Ovary (tissue), 9 donors: Measurements from ENCODE around the gene URGCP. TPM values are rescaled to one million over a fixed set of nuclear protein-coding genes. Genes with fewer than 3 reads are reported as not detected.

Source experiments
- DNase-seq, 5 donors: peaks; one replicate each; pipeline ENCODE4 v3.0.0-alpha.2; 2019 to 2020
- H3K27ac ChIP-seq, 2 donors: fragments of 200-600 bp; one replicate each; pipeline versions ENCODE4 v1.5.1 to v1.8.0; 2019 to 2022
- H3K27me3 ChIP-seq: fragments of 200-600 bp; one replicate; pipeline ENCODE4 v1.8.0; 2022
- H3K36me3 ChIP-seq: fragments of 200-600 bp; sonication (generic); one replicate; pipeline ENCODE4 v1.5.1; 2019
- H3K4me1 ChIP-seq: one replicate; pipeline ENCODE4 v1.8.1; 2013; ENCODE audit warnings: mild to moderate bottlenecking, moderate library complexity; ENCODE audit not compliant: insufficient read depth
- H3K4me3 ChIP-seq: fragments of 200-600 bp; sonication (generic); one replicate; pipeline ENCODE4 v1.5.1; 2017
- H3K9me3 ChIP-seq, 2 donors: fragments of 200-600 bp in 1 of 2; sonication (generic) in 1 of 2; one replicate each; pipeline versions ENCODE4 v1.5.1 to v1.8.1; 2013 to 2019; ENCODE audit warnings: mild to moderate bottlenecking in 1 of 2, moderate library complexity in 1 of 2
- EP300 ChIP-seq: sonication (generic); formaldehyde crosslinking; IDR thresholded peaks from one replicate; pipeline ENCODE4 v1.6.1; 2017; ENCODE audit warnings: antibody characterized with exemption
- POLR2A ChIP-seq: fragments of 450-650 bp; IDR thresholded peaks from one replicate; pipeline ENCODE4 v1.6.1; 2017; ENCODE audit warnings: antibody characterized with exemption, mild to moderate bottlenecking, moderate library complexity
- WGBS, 3 donors: extraction: QIAGEN DNeasy Blood & Tissue Kit in 1 of 3; methylation state at CpG; one replicate each; pipeline versions ENCODE4 v1.1.5 to v1.1.7; 2013 to 2017; 5-methylcytosine and 5-hydroxymethylcytosine counted together
- intact Hi-C, 4 donors: fragments of 100-400 bp; cut with DNase I; formaldehyde crosslinking; loops; one replicate each; pipeline versions ENCODE4 v1.11.0 to v1.15.1; 2022 to 2023
- polyA plus RNA-seq, 2 donors: library from polyadenylated mRNA; stranded (reverse); fragments of 200-250 nt in 1 of 2; fragments of 350-450 nt in 1 of 2; fragmentation: Illumina TruSeq in 1 of 2; extraction: RNeasy Lipid Tissue Mini Kit (QIAGEN cat#74804) in 1 of 2; gene quantifications; one replicate each; pipeline ENCODE4 v1.2.3, GENCODE V29; 2013 to 2014
- total RNA-seq, 7 donors: library from RNA; depleted of rRNA in 2 of 7; stranded (reverse); fragments of >200 nt in 2 of 7; fragmentation: NEBNext Ultra II Directional in 3 of 7; extraction: Animal tissue kit (Norgen Biotek cat#: 25700) in 3 of 7; gene quantifications; one replicate each; pipeline versions ENCODE4 v1.1.0 to v1.2.4, GENCODE V29; 2016 to 2023
- TF ChIP-seq, protein P1 (sequence below), 3 donors: fragments of 450-650 bp in 2 of 3; fragments of 200-600 bp in 1 of 3; IDR thresholded peaks; one replicate each; pipeline versions ENCODE4 v1.5.1 to v1.8.0; 2016 to 2022; ENCODE audit warnings: antibody characterized with exemption in 3 of 3, mild to moderate bottlenecking in 1 of 3
- donor health status: DM: no; HTN: no; CAD: no; lungs with moderate emphysema.
- donor health status: DM: no; HTN: no; CAD: no.
- donor health status: Bipolar disorder and iron deficiency.
- donor health status: DM: yes; HTN: yes; CAD: no.
- donor health status: DM: no; HTN: no; CAD: no.
- donor health status: DM: yes; HTN: yes; CAD: no.

Gene URGCP
- total and polyA plus RNA-seq, 9 donors, result 19.3 to 55.1 (median 38.8) TPM

DNA sequence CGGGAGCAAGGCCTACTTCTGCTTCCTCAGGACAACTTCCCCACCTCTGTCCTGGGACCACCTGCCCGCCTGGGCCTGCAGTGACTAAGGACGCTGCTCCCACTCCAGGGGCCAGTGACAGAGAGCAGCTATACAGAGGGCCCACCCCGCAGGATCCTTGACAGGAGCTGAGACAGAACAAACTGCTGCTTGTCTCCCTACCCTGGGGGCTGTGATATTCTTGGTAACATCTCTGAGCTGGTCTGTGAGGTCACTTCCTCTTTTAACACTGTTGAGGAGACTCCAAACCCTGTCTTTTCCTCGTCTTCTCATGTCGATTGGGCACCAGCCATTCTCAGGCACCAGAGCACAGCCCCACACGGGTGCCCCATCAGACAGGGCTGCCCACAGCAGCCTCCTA is 30.2 kb downstream of the URGCP start:
- Histone ChIP-seq H3K27me3 (no peaks in the 10 kb centered on the region), H3K4me1 (no peaks in the 10 kb centered on the region), H3K27ac (no peak overlapping the region), H3K9me3 (no peaks in the 10 kb centered on the region), H3K36me3 (no peaks in the 10 kb centered on the region), H3K4me3 (no peak overlapping the region)
- no peak for DNase-seq
- intact Hi-C loops, result no loop called here
- 85 to 92% (median 89%) methylated on average over 7 of the region's 7 CpGs for WGBS, 3 donors
- TF ChIP-seq POLR2A (no peak), EP300 (no peak)

DNA sequence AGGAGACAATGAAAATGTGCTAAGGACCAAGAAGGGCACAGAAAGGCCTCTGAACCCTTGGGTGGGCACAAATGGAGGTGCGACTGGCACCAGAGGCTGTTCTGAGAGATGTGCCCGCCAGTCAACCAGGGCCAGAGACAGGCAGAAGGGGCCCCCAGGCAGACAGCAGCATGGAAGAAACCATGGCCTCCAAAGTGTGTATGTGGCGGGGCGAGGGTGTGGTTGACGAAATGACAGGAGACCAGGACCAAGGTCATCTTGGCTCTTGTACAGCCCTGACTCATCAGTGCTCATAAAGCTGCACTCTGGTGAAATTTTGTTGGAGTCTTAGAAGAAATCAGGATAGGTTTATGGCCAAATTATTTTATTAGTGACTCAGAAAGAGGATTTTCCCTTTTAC is 33.1 kb downstream of the URGCP start:
- peaks cover 1% of the 10 kb centered on the region for H3K4me1 ChIP-seq
- intact Hi-C loops, result no loop called here
- no peak overlapping the region for H3K27ac ChIP-seq
- TF ChIP-seq, protein P1, sequence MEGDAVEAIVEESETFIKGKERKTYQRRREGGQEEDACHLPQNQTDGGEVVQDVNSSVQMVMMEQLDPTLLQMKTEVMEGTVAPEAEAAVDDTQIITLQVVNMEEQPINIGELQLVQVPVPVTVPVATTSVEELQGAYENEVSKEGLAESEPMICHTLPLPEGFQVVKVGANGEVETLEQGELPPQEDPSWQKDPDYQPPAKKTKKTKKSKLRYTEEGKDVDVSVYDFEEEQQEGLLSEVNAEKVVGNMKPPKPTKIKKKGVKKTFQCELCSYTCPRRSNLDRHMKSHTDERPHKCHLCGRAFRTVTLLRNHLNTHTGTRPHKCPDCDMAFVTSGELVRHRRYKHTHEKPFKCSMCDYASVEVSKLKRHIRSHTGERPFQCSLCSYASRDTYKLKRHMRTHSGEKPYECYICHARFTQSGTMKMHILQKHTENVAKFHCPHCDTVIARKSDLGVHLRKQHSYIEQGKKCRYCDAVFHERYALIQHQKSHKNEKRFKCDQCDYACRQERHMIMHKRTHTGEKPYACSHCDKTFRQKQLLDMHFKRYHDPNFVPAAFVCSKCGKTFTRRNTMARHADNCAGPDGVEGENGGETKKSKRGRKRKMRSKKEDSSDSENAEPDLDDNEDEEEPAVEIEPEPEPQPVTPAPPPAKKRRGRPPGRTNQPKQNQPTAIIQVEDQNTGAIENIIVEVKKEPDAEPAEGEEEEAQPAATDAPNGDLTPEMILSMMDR (IDR thresholded peaks at IDR 0.05), result no peak
- no peak for TF ChIP-seq POLR2A
- no peak for TF ChIP-seq EP300
- DNase-seq, result peak in 3 of 5 donors; percentile 27 to 65 (median 40)
- no peaks in the 10 kb centered on the region for H3K9me3 ChIP-seq
- 82 to 88% (median 87%) methylated on average over 5 of the region's 5 CpGs for WGBS, 3 donors
- no peaks in the 10 kb centered on the region for H3K27me3 ChIP-seq
- H3K4me3 ChIP-seq, result no peak overlapping the region
- no peaks in the 10 kb centered on the region for H3K36me3 ChIP-seq

DNA sequence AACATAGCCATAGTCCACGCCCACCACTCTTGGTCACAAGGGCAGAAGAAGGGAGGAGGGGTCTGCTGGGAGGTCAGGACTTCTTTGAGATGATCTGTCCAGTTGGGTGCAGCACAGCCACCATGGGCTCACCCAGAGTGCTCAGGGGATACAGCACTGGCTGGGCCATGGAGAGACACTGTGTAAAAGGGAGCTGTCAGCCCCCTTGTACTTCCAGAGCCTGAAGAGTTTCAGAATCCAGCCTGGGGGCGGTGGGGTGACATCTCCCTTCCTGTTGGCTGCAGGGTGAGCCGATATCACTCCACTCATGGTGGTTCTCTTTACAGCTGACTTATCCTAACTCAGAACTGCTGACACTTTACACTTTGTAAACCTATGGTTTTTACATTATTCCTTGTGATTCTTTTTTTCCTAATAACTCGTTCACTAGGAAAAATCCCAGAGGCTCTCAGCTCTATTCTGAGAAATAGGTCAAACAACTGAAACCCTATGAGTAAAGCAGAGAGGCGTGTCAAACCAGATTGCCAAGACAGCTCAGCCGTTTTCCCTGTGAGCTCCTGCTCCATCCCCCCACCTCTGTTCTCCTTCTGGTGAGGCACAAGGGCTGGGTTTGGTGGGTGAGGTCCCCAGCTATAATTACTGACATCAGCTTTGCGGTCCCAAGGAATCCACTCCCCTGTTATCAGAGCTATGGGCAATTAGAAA is 33.8 kb downstream of the URGCP start:
- no peak overlapping the region for H3K27ac ChIP-seq

DNA sequence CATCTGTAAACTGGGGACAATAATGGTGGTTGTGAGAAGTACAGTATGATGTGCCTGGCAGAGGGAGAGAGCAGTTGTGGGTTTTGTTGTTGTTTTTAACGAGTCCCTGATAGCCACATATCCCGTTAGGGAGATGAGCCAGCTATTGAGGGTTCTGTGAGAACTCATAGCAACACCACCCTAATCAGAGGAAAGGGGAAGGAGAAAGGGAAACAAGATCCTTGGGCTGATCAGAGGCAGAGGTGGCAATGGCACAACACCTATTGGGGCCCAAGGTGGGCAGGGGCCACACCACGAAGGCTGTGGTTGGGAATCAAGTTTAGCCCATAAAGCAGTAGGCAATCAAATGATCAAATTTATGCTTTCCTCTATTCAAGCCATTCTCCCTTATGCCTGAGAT is 35.3 kb downstream of the URGCP start:
- Histone ChIP-seq H3K36me3 (no peaks in the 10 kb centered on the region), H3K4me3 (no peak overlapping the region), H3K27ac (no peak overlapping the region), H3K4me1 (peaks cover 1% of the 10 kb centered on the region), H3K9me3 (no peaks in the 10 kb centered on the region), H3K27me3 (no peaks in the 10 kb centered on the region)
- TF ChIP-seq, protein P1 (IDR thresholded peaks at IDR 0.05), result no peak
- 69 to 82% (median 73%) methylated on average over 3 of the region's 3 CpGs for WGBS, 3 donors
- DNase-seq, result no peak
- intact Hi-C loops, result no loop called here

More for the DNA sequence above, 33.8 kb downstream of the URGCP start:
- Histone ChIP-seq H3K4me3 (no peak overlapping the region), H3K4me1 (peaks cover 1% of the 10 kb centered on the region), H3K9me3 (no peaks in the 10 kb centered on the region), H3K27me3 (no peaks in the 10 kb centered on the region), H3K36me3 (no peaks in the 10 kb centered on the region)
- intact Hi-C loops, result no loop called here
- WGBS, 3 donors, result 16 to 25% (median 20%) methylated on average over 7 of the region's 7 CpGs
- DNase-seq, result peak in 2 of 5 donors; percentile 41 to 59
- TF ChIP-seq POLR2A, result no peak
- TF ChIP-seq EP300, result no peak
- TF ChIP-seq, protein P1 (IDR thresholded peaks at IDR 0.05), result no peak

DNA sequence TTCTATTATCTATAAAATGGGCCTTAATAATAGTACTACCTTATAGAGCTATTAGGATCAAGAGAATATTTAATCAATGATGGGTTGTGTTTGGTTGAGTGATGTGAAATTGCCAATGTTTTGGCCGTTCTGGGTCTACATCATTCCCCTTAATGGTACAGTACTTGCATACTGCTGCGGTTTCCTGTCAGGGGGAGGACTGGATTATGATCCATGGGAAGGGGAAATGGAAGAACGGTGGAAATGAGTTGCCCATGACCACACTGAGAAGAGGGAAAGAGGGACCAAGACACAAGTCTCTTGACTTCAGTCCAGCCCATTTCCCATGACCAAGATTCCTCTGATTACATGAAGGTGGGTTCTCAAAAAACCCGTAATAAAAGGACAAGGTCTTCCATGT is 36.1 kb downstream of the URGCP start:
- intact Hi-C loops, result no loop called here
- TF ChIP-seq EP300 (no peak), POLR2A (no peak)
- TF ChIP-seq, protein P1 (IDR thresholded peaks at IDR 0.05), result no peak
- H3K9me3 ChIP-seq, result no peaks in the 10 kb centered on the region
- no peaks in the 10 kb centered on the region for H3K36me3 ChIP-seq
- 86 to 89% (median 86%) methylated on average over 4 of the region's 4 CpGs for WGBS, 3 donors
- H3K27ac ChIP-seq, result peak overlapping the region; percentile 73 to 85
- DNase-seq, result no peak
- H3K4me3 ChIP-seq, result no peak overlapping the region
- no peaks in the 10 kb centered on the region for H3K27me3 ChIP-seq
- H3K4me1 ChIP-seq, result peaks cover 1% of the 10 kb centered on the region
